ENCODE results near the gene UBALD2.
"Not testable (repeated sequence)": the region's sequence is repeated elsewhere in the genome, so short reads cannot be mapped to it uniquely, and the experiment has no call there.

Gene UBALD2

GRCh38 chr17:76297436-76297835 lies 32.3 kb downstream of the UBALD2 start:
- Histone ChIP-seq H3K4me3 (ENCODE audit: insufficient read depth, low read depth, low read length, poor library complexity, severe bottlenecking) (no peak overlapping the region), H3K36me3 (ENCODE audit: control insufficient read depth, insufficient read depth, low read length) (no peaks in the 10 kb centered on the region), H3K4me1 (ENCODE audit: control insufficient read depth, insufficient read depth, low read length, poor library complexity, severe bottlenecking) (no peaks in the 10 kb centered on the region), H3K9me3 (ENCODE audit: control insufficient read depth, low read length) (no peaks in the 10 kb centered on the region), H3K27ac (ENCODE audit: insufficient read depth, low read length, poor library complexity, severe bottlenecking) (no peak overlapping the region), H3K27me3 (replicated peaks; ENCODE audit: control insufficient read depth, insufficient read depth, low read length, poor library complexity, severe bottlenecking) (no peaks in the 10 kb centered on the region)
- no peak for DNase-seq

- H3K9me3 ChIP-seq (ENCODE audit: control insufficient read depth, low read length), result no peaks in the 10 kb centered on the region
- no peaks in the 10 kb centered on the region for H3K27me3 ChIP-seq (replicated peaks; ENCODE audit: control insufficient read depth, insufficient read depth, low read length, poor library complexity, severe bottlenecking)
- DNase-seq, result no peak
- peaks cover 1% of the 10 kb centered on the region for H3K36me3 ChIP-seq (ENCODE audit: control insufficient read depth, insufficient read depth, low read length)
- no peak overlapping the region for H3K27ac ChIP-seq (ENCODE audit: insufficient read depth, low read length, poor library complexity, severe bottlenecking)
- no peaks in the 10 kb centered on the region for H3K4me1 ChIP-seq (ENCODE audit: control insufficient read depth, insufficient read depth, low read length, poor library complexity, severe bottlenecking)
- H3K4me3 ChIP-seq (ENCODE audit: insufficient read depth, low read depth, low read length, poor library complexity, severe bottlenecking), result no peak overlapping the region
Measured at GRCh38 chr17:76304226-76305134, 39.3 kb downstream of the UBALD2 start.

- H3K27me3 ChIP-seq (replicated peaks; ENCODE audit: control insufficient read depth, insufficient read depth, low read length, poor library complexity, severe bottlenecking); H3K4me1 ChIP-seq (ENCODE audit: control insufficient read depth, insufficient read depth, low read length, poor library complexity, severe bottlenecking); H3K27ac ChIP-seq (ENCODE audit: insufficient read depth, low read length, poor library complexity, severe bottlenecking); H3K4me3 ChIP-seq (ENCODE audit: insufficient read depth, low read depth, low read length, poor library complexity, severe bottlenecking); H3K9me3 ChIP-seq (ENCODE audit: control insufficient read depth, low read length); H3K36me3 ChIP-seq (ENCODE audit: control insufficient read depth, insufficient read depth, low read length); DNase-seq: not testable (repeated sequence)
Measured at GRCh38 chr17:76305135-76305454, 39.9 kb downstream of the UBALD2 start.

- DNase-seq, result no peak
- Histone ChIP-seq H3K4me3 (ENCODE audit: insufficient read depth, low read depth, low read length, poor library complexity, severe bottlenecking) (no peak overlapping the region), H3K27me3 (replicated peaks; ENCODE audit: control insufficient read depth, insufficient read depth, low read length, poor library complexity, severe bottlenecking) (no peaks in the 10 kb centered on the region), H3K27ac (ENCODE audit: insufficient read depth, low read length, poor library complexity, severe bottlenecking) (no peak overlapping the region), H3K4me1 (ENCODE audit: control insufficient read depth, insufficient read depth, low read length, poor library complexity, severe bottlenecking) (no peaks in the 10 kb centered on the region), H3K9me3 (ENCODE audit: control insufficient read depth, low read length) (no peaks in the 10 kb centered on the region), H3K36me3 (ENCODE audit: control insufficient read depth, insufficient read depth, low read length) (peaks cover 18% of the 10 kb centered on the region)
Measured at GRCh38 chr17:76307299-76307965, 42.3 kb downstream of the UBALD2 start.

GRCh38 chr17:76307966-76308338 lies 42.8 kb downstream of the UBALD2 start, which contains the start of gene QRICH2:
TSS of gene QRICH2 (minus strand) at chr17:76308276. CDS start at chr17:76307998, 278 bp downstream.
- peaks cover 23% of the 10 kb centered on the region for H3K36me3 ChIP-seq (ENCODE audit: control insufficient read depth, insufficient read depth, low read length)

GRCh38 chr17:76309461-76309860 lies 44.3 kb downstream of the UBALD2 start:
- no peak overlapping the region for H3K27ac ChIP-seq (ENCODE audit: insufficient read depth, low read length, poor library complexity, severe bottlenecking)
- H3K4me1 ChIP-seq (ENCODE audit: control insufficient read depth, insufficient read depth, low read length, poor library complexity, severe bottlenecking), result no peaks in the 10 kb centered on the region
- peaks cover 31% of the 10 kb centered on the region for H3K36me3 ChIP-seq (ENCODE audit: control insufficient read depth, insufficient read depth, low read length)
- H3K27me3 ChIP-seq (replicated peaks; ENCODE audit: control insufficient read depth, insufficient read depth, low read length, poor library complexity, severe bottlenecking), result no peaks in the 10 kb centered on the region
- DNase-seq, result no peak
- no peak overlapping the region for H3K4me3 ChIP-seq (ENCODE audit: insufficient read depth, low read depth, low read length, poor library complexity, severe bottlenecking)
- H3K9me3 ChIP-seq (ENCODE audit: control insufficient read depth, low read length), result no peaks in the 10 kb centered on the region

More at GRCh38 chr17:76307966-76308338, 42.8 kb downstream of the UBALD2 start, which contains the start of gene QRICH2:
- Histone ChIP-seq H3K4me3 (ENCODE audit: insufficient read depth, low read depth, low read length, poor library complexity, severe bottlenecking) (no peak within 1 kb of the TSS), H3K27me3 (replicated peaks; ENCODE audit: control insufficient read depth, insufficient read depth, low read length, poor library complexity, severe bottlenecking) (no peaks in the 10 kb centered on the region), H3K27ac (ENCODE audit: insufficient read depth, low read length, poor library complexity, severe bottlenecking) (no peak within 1 kb of the TSS), H3K4me1 (ENCODE audit: control insufficient read depth, insufficient read depth, low read length, poor library complexity, severe bottlenecking) (no peaks in the 10 kb centered on the region), H3K9me3 (ENCODE audit: control insufficient read depth, low read length) (no peaks in the 10 kb centered on the region)
- no peak for DNase-seq

- H3K27ac ChIP-seq (ENCODE audit: insufficient read depth, low read length, poor library complexity, severe bottlenecking), result no peak overlapping the region
- H3K36me3 ChIP-seq (ENCODE audit: control insufficient read depth, insufficient read depth, low read length), result peaks cover 34% of the 10 kb centered on the region
- H3K4me3 ChIP-seq (ENCODE audit: insufficient read depth, low read depth, low read length, poor library complexity, severe bottlenecking), result no peak overlapping the region
- H3K9me3 ChIP-seq (ENCODE audit: control insufficient read depth, low read length), result no peaks in the 10 kb centered on the region
- no peaks in the 10 kb centered on the region for H3K4me1 ChIP-seq (ENCODE audit: control insufficient read depth, insufficient read depth, low read length, poor library complexity, severe bottlenecking)
- DNase-seq, result no peak
- no peaks in the 10 kb centered on the region for H3K27me3 ChIP-seq (replicated peaks; ENCODE audit: control insufficient read depth, insufficient read depth, low read length, poor library complexity, severe bottlenecking)
Measured at GRCh38 chr17:76312735-76313134, 47.6 kb downstream of the UBALD2 start.

GRCh38 chr17:76314392-76315227 lies 49.5 kb downstream of the UBALD2 start:
- peaks cover 31% of the 10 kb centered on the region for H3K36me3 ChIP-seq (ENCODE audit: control insufficient read depth, insufficient read depth, low read length)
- DNase-seq, result no peak

GRCh38 chr17:76317535-76317934 lies 52.4 kb downstream of the UBALD2 start:
- peaks cover 27% of the 10 kb centered on the region for H3K36me3 ChIP-seq (ENCODE audit: control insufficient read depth, insufficient read depth, low read length)
- DNase-seq, result no peak

More at GRCh38 chr17:76314392-76315227, 49.5 kb downstream of the UBALD2 start:
- H3K4me3 ChIP-seq (ENCODE audit: insufficient read depth, low read depth, low read length, poor library complexity, severe bottlenecking), result no peak overlapping the region
- no peaks in the 10 kb centered on the region for H3K4me1 ChIP-seq (ENCODE audit: control insufficient read depth, insufficient read depth, low read length, poor library complexity, severe bottlenecking)
- H3K9me3 ChIP-seq (ENCODE audit: control insufficient read depth, low read length), result no peaks in the 10 kb centered on the region
- H3K27me3 ChIP-seq (replicated peaks; ENCODE audit: control insufficient read depth, insufficient read depth, low read length, poor library complexity, severe bottlenecking), result no peaks in the 10 kb centered on the region
- no peak overlapping the region for H3K27ac ChIP-seq (ENCODE audit: insufficient read depth, low read length, poor library complexity, severe bottlenecking)

More at GRCh38 chr17:76317535-76317934, 52.4 kb downstream of the UBALD2 start:
- H3K27me3 ChIP-seq (replicated peaks; ENCODE audit: control insufficient read depth, insufficient read depth, low read length, poor library complexity, severe bottlenecking), result no peaks in the 10 kb centered on the region
- no peak overlapping the region for H3K27ac ChIP-seq (ENCODE audit: insufficient read depth, low read length, poor library complexity, severe bottlenecking)
- no peaks in the 10 kb centered on the region for H3K9me3 ChIP-seq (ENCODE audit: control insufficient read depth, low read length)
- H3K4me3 ChIP-seq (ENCODE audit: insufficient read depth, low read depth, low read length, poor library complexity, severe bottlenecking), result no peak overlapping the region
- H3K4me1 ChIP-seq (ENCODE audit: control insufficient read depth, insufficient read depth, low read length, poor library complexity, severe bottlenecking), result no peaks in the 10 kb centered on the region

Measured in effector memory CD4-positive, alpha-beta T cell (primary cell).